Stimulated activated CD4-positive, alpha-beta T cell treated with anti-CD3 and anti-CD28 coated beads, Interleukin-12 subunit alpha, Interleukin-12 subunit beta, amount 100 ng/mL, for 4 hours (primary cell): Measurements from ENCODE around the gene CRYBG2.
"Not testable (repeated sequence)": the region's sequence is repeated elsewhere in the genome, so short reads cannot be mapped to it uniquely, and the experiment has no call there.

Source experiments
- DNase-seq: peaks from one replicate; pipeline ENCODE4 v3.0.0-alpha.2; 2020

The CRYBG2 gene

DNA sequence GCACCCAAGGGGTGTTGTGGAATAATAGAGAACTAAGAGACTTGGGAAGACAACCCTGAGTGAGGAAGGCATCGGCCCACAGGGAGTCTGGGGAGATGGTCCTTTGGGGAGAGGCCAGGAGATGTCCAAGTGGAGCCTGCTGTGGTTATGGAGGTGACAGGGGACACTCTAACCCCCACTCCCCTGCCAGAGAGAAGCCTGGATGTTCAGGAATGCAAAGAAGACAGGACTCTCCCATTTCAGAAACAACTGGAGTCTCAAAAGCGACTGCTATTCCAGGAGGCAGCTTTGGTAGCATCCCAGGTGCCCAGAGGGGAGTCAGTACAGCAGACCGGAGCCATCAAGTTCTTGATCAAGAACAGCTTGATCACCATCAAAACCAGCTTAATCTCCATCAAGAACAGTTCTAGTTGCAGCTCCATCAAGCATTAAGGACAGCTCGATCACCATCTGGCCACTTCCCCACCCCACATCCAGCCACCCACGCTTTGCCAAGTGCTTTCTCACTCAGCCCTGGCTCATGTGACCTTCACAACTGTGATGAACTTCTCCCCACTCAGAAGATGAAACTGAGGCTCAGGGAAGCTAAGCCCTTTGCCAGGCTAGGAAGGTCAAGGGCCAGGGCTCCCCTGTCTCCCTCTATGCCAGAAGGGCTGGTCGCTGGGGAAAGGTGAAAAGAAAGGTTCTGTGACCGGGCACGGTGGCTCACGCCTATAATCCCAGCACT lies 35.4 kb downstream of the CRYBG2 start:
- DNase-seq = no peak

DNA sequence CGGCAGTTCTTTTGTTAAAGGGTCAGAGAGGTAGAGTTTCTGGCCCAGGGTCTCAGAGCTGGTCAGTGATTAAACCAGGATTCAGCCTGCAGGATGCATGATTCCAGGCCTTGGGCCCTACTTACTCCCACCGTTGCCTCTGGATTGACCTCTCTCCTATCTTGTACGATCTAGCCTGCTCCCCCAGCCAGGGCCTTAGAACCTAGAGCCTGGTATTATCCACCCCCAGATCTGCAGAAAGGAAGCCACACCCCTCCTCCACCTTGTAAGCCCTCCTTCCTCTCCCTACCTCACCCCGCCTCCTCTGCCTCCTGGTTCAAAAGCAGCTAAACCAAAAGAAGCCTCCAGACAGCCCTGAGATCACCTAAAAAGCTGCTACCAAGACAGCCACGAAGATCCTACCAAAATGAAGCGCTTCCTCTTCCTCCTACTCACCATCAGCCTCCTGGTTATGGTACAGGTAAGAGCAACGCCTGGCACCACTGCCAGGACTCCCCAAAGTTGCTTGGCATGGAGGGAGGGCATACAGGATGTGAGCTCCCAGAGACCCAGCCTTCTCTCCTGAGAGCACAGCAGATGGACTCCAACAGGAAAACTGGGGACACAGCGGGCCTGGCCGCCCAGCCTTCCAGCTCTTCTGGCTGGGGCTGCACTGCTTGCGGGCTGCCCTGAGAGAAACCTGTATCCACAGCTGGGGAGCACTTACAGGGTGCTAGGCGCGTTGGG lies 36.2 kb downstream of the CRYBG2 start, which contains the start of gene CD52:
Gene CD52 (plus strand): TSS at position 347 of the 726 bp plus-strand sequence. CDS start 60 bp downstream, at position 407.
- DNase-seq = peak; percentile 53

- DNase-seq = no peak
Measured at GRCh38 chr1:26317146-26317545, 36.8 kb downstream of the CRYBG2 start.

- no peak for DNase-seq
Measured at GRCh38 chr1:26315874-26316850, 37.8 kb downstream of the CRYBG2 start.

- no peak for DNase-seq
Measured at GRCh38 chr1:26314501-26314900, 39.4 kb downstream of the CRYBG2 start.

DNA sequence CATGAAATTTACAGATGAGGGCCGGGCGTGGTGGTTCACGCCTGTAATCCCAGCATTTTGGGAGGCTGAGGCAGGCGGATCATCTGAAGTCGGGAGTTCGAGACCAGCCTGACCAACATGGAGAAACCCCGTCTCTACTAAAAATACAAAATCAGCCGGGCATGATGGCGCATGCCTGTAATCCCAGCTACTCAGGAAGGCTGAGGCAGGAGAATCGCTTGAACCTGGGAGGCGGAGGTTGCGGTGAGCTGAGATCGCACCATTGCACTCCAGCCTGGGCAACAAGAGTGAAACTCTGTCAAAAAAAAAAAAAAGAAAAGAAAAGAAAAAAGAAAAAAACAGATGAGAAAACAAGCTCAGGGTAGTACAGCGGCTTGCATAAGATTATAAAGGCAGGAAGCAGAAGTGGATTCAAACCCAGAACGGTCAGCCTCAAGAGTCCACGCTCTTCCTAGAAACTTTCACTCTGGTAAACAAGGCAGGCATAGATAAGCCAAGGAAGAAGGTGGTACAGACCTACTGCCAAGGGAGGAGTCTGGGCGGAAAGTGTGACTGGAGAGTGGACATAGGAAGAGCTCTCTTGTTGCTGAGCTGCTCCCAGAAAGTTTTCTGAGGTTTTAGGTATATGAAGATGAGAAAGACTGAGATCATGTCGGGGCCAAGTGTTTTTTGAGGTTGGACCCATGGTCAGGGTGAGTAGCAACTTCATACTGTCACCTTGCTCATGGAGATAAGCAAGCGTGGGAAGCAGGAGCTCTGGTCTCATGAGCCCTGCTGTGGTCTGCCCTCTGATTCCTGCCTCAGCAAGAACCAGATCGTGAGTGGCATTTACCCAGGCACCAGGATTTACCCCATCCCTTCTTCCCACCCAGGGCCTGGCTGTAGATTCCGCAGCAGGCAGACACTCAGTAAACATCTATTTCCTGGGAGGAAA lies 45.7 kb downstream of the CRYBG2 start:
- not testable (repeated sequence) for DNase-seq

DNA sequence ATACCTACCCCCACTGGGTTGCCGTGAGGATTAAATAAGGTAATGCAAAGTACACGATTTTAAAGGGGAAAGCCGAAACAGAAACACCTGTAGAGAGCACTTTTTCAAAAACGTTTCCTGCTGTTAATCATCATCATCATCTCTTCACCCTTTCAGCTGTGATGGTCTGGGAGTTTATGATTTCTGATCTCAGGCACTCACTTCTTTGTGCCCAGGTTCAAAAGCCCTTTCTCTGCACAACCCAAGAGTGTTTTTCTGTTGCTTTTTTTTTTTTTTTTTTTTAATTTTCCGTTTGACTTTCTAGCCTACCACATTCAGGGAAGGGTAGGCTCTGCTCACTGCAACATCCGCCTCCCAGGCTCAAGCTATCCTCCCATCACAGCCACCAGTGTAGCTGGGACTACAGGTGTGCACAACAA lies 46.6 kb downstream of the CRYBG2 start:
- no peak for DNase-seq

GRCh38 chr1:26306290-26307229 lies 47.4 kb downstream of the CRYBG2 start, which contains the start of gene UBXN11:
UBXN11 (minus strand) TSS chr1:26306636; CDS start chr1:26302883, 3,753 bp downstream.
- peak; percentile 84 for DNase-seq

DNA sequence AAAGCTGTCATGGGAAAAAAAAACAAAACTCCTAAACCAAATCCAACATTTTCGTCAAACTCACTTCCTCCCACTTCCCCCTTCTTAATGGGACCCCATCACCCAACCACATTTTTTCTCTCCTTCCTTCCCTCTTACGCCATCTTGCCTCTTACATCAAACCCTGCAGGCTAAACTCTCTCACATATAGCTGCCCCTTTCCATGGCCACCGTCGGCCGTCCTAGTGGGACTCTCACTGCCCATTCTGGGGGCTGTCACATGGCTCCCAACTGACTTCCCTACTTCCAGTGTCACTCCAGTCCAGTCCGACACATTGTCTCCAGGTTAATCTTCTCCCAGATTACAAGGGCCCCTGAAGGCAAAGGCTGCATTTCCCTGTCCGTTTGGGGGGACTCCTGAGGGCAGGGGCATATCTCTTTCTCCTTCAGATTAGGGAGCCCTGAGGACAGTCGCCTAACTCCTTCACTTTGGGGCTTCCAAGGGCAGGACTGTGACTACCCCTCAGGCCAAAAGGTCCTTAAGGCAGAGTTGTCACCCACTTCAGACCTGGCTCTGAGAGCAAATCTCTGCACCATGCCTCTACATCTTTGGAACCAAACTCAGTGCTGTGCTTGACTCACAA lies 48.2 kb downstream of the CRYBG2 start:
- DNase-seq = no peak

DNA sequence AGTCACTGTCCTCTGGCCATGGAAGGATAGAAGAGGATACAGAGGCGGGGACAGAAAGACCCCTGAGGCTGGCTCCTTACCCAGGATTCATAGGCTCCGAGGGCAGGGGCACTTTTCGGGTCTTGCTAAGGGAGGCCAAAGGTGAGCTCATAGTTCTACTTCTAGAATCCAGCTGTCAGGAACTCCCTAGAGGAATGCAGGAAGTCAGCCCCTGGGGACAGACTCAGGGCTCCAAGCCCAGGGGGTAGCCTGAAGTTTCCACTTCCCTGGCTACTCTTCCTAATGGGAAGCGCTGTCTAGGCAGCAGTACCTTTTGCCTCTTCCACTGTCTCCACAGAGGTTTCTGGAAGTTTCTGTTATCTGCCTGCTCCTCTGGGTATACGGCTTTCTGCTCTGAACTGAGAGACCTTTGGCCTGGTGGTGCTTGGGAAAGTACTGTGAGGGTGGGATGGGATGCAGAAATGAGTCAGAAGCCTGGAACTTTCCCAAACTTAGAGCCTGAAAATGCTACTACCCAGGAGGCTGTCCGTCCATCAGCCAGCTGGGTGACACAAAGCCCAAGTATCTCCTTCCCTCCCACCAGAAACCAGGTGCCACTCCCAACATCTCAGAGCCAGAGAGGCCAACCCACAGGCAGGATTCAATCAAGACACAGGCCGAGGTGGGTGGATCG lies 51.1 kb downstream of the CRYBG2 start:
- DNase-seq = no peak

DNA sequence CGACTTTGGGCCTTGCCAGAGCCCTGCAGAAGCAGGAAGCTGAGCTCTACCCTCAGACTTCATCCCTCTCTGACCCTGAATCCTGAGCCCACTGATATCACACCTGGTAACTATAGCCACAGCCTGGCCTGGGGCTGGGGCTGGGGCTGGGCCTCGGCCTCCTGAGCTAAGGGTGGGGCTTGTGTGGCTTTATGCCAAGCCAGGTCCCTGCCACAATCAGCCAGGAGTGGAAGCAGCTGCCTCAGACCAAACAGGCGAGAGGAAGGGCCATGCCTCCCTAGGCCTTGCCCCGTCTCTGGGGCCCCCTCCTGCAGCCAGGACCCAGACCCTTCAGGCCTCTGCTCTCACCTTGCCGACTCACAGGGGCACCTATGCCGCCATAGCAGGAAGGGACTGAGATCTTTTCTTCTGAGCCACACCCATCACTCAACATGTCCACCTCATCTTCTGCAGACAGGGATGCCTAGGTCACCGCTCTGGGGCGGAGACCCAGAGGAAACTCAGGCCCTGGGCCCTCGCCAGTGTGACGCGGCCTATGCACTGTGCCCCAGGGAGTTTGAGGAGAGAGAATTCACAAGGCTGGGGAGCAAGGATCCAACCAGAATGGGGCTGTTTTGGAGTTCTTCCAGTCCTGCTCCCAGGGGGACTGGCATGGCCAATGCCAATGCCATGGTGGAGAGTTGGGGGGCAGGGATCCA lies 53.2 kb downstream of the CRYBG2 start:
- DNase-seq = no peak

GRCh38 chr1:26297791-26298124 lies 56.2 kb downstream of the CRYBG2 start:
- DNase-seq = no peak

GRCh38 chr1:26297057-26297790 lies 56.7 kb downstream of the CRYBG2 start:
- DNase-seq = no peak

DNA sequence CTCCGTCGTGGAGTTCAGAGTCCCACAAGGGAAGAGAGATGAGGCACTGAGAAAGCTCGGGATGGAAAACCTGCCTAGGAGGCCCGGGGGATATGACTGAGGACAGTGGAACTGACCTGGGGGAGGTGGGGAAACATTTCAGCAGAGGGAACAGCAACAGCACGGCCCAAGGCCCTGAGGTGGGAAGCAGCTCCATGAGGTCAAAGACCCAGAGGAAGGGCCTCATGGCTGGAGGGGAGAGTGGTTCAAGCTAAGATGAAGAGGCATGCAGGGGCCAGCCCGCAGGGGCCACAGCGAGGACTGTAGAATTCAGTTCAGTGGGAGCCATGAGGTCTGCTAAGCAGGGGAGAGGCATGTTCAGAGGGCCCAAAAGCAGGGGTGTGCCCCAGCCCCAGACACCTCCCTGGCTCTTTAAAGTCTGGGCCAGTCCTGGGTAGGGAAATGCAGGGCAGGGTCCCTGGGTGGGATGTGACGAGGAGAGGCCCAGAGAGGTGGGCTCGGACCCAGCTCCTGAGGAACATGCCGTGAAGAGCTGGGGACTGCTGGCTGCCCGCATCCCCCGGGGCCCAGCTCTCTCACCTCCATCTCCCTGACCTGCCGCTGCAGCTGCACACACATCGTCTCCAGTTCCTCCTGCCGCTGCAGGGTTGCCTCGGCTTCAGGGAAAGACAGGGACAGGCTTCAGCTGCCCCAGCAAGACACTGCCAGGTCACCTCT lies 57.4 kb downstream of the CRYBG2 start:
- DNase-seq = no peak

- DNase-seq = no peak
Measured at GRCh38 chr1:26295194-26296138, 58.5 kb downstream of the CRYBG2 start.

DNA sequence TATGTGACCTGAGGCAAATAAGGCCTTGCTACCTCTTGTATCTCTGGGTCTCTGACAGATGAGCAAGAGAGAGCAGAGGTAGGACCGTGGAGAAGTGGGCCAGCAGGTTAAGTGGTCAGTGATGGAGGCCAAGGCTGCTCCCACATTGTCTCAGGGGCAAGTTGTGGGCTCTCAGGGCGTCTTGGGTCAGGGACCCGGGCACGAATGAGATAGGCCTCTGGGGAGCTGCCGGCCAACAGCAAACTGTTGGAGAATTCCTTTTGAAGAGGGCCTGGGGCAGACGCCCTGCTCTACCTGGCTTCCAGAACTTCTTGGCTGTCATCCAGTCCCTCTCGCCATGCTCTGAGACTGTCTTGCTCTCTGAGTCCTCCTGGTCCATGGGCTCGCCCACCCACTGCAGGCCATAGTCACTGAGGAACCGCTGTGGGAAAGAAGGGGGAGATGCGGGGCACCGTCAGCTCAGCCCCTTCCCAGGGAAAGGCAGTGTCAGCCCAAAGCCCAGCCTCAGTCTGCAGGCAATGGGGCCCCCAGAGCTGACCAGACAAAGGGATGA lies 59.9 kb downstream of the CRYBG2 start:
- no peak for DNase-seq
